NCI-H1105 (cell line): ENCODE data around the gene SIL1.
"Not testable (repeated sequence)": the region's sequence is repeated elsewhere in the genome, so short reads cannot be mapped to it uniquely, and the experiment has no call there.

Source experiments
- DNase-seq: peaks from one replicate; lab custom pipeline; 2025; lab: John Stamatoyannopoulos, UW

The SIL1 gene

DNA sequence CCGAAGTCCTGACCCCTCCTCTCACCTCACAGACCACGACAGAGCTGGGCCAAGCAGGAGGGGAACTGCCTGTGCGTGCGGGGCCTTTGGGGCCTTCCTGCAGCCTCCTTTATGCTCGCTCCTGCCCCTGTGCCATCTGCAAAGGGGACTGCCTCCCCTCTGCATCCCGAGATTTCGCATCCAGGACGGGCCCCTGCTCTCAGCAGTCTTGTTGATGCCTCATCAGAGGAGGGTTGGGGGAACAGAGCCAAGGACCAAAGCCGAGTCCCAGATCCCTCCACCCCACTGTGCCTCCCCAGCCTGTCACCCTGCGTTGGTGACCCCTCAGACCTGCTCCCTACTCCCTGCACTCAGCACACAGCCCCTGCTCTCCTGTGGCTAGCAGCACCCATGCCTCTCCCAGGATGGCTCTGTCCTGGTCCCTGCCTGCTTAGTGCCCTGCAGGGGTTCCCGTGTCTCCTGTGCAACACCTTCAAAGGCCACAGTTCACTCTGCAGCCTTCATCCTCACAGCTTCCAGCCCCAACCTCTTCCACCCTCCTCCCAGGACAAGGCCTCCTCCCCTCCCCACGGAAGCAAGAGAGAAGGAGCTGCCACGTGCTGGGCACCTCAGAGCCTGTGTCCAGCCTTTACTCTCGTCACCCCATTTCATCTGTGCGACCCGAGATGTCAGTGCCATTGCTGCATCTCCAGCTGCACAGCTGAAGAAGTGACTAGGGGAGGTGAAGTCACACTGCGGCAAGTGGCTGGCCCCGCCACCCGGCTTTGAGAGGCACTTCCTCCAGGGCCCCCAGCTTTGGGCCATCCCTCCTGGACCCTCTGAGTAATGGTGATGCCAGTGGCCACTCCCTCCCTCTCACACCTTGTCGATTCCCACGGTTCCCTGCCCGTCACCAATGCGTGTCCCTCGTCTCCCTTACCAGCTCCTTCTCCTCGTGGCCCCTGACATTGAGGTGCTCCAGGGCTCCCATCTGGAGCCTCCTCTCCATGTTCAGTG is 260.5 kb downstream of the SIL1 start:
- no peak for DNase-seq

DNA sequence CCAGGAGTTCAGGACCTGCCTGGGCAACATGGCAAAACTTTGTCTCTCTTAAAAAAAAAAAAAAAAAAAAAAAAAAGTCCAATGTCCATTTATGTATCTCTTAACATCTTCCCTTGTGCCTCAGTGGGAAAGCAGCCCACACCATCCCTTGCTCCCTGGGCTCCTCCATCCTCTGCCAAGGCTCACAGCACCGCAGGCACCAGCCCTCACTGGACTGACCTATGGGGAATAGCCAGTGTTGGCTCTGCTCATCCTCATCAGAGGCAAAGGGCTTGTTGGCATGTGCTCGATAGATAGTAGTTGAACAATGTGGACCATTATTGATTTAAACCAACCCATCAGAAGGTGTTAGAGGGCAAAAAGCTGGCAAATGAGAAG is 261.2 kb downstream of the SIL1 start:
- no peak for DNase-seq

DNA sequence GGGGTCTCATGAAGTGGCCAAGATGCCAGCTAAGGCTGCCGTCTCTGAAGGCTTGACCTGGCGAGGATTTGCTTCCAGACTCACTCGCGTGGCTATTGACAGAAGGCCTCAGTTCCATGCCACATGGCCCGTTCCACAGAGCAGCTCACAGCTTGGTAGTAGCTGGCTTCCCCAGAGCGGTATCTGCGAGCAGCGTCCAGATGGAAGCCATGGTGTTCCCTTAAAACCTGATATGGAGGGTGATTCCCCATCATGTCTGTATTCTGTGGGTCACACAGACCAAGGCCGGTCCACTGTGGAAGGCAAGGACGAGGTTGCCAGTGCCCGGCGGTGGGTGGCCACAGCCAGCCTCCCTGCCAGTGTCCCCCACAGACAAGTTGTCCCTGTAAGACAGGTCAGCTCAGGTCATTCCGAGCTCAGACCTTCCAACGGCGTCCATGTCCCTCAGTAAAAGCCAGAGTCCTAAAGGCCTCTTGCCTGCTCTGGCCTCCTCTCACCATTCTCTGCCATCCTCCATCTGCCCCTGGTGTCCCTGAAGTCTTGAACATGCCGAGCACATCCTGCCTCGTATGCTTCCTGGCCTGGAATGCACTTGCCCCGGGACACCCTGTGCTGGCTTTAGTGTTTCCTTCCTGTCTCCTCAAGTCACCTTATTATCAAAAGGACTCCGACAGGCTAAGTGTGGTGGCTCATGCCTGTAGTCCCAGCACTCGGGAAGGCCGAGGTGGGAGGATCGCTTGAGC is 261.8 kb downstream of the SIL1 start:
- no peak for DNase-seq

DNA sequence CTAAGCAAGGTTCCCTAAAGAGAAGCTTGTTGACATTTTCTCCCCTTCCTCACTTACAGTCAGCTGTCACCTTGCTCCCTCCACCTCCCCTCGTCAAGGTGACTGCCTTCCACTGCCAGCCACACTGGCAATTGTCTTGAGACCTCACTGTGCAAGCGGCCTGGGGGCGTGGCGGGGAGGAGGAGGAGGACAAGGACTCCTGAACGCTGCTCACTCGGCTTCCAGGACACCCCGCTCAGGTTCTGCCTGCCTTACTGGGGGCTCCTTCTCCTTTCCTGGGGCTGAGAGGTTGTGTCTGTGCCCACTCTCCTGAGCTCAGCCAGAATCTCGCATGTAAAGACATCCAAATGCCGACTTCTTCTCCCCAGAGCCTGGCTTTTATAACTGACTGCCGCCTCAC is 262.7 kb downstream of the SIL1 start:
- no peak for DNase-seq

DNA sequence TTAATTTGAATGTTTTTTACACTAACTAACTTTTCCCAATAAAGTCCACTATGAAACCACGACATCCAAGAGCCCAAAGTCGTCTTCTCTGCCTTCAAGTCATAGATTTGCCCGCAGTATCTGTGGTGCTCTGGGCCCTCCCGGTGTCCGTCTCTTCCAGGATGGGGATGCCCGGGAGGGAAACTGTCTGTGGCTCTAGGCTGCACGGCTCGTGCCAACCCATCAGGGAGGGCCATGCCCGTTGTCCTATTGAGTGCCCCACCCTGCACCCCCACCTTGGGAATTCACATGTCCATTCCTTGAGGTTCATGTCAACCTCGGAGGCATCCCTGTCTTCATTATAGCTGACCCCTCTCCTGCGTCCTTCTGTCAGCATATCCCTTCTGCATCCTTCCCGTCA is 263.2 kb downstream of the SIL1 start:
- no peak for DNase-seq

DNA sequence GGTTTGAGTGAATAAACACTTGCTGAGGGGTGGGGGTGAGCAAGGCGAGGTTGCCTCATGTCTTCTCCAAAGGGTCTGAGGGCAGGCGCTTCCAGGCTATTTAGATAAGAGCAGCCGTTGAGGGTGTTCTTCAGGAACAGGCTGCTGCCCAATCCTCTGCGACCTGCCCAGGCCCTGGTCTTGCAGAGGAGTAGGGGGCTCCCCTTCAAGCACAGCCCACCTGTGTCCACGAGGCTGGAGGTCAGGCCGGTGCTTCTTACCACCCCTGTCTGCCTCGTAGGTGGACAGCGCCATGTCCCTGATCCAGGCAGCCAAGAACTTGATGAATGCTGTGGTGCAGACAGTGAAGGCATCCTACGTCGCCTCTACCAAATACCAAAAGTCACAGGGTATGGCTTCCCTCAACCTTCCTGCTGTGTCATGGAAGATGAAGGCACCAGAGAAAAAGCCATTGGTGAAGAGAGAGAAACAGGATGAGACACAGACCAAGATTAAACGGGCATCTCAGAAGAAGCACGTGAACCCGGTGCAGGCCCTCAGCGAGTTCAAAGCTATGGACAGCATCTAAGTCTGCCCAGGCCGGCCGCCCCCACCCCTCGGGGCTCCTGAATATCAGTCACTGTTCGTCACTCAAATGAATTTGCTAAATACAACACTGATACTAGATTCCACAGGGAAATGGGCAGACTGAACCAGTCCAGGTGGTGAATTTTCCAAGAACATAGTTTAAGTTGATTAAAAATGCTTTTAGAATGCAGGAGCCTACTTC is 264.5 kb downstream of the SIL1 start:
- DNase-seq: no peak

DNA sequence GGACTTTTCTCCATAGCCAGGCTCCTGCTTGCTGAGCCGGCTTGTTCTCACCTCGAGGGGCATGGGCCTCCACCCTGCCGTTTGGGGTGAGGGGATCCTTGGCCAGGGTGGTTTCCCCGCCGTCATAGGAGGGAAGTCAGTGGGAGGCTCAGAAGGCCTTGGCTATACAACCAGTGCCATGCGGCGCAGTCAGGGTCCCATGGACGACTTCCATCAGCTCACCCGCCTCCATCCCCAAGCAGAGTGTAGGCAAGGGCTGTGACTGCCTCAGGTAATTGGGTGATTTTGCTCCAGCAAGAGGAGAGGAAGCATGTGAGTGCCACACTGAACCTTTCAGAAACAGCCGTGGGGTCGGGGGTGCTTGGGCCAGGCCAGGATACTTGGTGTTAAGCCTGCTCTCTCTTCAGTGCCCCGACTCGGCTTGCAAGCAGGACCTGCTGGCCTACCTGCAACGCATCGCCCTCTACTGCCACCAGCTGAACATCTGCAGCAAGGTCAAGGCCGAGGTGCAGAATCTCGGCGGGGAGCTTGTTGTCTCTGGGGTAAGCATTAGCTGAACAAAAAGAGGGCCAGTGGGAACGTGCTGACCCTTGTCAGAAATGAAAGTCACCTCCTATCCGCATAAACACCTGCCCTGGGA is 265.9 kb downstream of the SIL1 start:
- no peak for DNase-seq

DNA sequence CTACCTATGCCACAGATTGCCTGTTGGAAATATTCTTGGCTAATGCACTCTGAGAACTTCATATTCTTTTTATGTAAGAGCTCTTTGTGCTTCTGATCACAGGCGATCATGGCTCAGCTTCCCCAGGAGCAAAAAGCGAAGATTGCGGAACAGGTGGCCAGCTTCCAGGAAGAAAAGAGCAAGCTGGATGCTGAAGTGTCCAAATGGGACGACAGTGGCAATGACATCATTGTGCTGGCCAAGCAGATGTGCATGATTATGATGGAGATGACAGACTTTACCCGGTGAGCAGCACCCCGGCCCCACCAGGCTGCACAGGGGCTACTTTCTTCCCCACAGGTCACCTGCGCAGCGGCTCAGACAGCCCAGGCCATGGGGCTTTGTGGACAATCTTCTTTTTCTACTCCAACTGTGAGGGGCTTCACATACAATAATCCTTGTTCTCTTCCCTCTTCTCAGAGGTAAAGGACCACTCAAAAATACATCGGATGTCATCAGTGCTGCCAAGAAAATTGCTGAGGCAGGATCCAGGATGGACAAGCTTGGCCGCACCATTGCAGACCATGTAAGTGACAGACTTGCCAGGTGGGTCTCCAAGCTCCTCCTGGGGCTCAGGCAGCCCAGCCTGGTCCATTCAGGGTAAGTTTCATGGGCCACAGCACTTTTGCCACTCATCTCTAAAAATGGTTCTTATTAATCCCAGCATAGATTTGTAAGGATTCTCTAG is 267.6 kb downstream of the SIL1 start:
- DNase-seq: no peak

DNA sequence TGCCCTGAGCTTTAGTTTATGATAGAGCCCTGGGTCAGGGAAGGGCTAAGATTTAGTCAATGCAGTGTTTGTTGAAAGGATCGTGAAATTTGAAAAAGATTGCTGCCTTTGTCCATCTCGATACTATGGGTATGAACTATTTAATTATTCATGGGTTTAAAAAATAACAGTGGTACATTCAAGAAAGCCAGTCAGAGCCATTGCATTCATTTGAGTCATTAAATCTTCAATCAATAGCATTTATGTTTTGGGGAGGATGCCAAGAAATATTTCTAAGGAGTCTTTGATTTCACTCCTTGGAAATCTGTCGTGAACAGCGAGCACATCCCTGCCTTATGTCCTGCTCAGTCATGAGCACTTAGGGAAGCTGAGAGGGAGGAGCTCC is 268.6 kb downstream of the SIL1 start:
- no peak for DNase-seq

DNA sequence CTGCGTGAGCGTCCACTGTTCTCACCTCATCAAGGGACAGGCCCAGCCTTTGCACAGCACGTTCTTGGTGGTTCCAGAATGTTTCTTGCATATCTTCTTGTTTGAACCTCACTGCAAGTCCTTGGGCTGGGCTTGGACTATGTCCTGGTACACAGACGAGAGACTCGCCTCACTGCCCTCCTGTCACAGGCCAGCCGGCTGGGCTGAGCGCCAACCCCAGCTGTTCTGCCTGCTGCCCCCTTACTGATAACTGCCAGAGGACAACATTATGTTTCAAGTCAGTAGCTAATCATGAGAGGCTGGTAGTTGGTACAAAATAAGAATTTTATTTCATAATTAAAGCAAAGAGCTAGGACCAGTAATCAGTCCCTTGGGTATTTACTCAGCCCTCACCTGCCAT is 270.2 kb downstream of the SIL1 start:
- DNase-seq: no peak

DNA sequence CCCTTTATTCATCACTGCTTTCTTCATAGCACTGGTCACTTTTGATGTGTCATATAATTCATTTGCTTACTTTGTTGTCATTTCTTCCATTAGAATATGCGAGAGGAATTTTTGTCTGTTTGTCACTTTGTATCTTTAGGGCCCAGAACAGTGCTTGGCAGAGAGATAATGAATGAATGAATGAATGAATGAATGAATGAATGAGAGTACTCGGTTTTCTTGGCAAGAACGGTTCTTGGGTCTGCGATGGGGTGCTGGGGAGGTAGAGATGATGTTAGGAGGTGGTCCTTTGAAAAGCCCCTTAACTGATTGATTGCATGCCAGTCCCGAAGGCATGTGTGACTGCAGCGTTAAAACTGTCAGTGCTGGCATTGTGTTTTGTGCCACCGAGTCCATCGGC is 270.6 kb downstream of the SIL1 start:
- DNase-seq: no peak

DNA sequence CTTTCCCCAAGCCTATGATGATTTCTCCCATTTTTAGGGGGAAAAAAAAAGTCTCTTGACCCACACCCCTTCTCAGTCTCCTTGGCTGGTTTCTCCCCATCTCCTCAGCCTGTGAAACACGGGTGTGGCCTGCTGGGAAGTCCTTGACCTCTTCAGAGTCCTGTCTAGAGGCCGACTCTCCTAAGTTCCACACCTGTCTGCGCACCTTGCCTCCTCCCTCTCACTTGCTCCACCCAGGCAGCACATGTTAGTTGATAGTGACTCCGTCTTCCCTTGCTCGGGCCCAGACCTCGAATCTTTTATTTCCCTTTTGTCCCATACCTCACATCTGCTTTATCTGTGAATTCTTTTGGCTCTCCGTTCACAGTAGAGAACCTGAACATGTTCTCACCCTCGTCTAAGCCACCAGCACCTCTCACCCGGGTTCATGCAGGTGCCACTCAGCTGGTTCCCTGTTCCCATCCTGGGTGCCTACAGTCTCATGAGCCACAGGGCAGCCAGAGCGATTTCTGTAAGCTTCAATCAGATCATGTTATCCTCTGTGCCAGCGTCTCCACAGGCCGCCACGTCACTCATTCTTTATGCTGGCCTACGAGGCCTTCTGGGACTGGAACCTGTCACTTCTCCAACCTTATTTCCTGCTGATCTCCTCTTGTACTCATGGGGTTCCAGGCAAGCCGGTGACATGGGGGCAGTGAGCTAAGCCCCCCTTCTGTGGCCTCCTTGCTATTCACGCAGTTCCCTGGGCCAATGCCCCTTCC is 271.3 kb downstream of the SIL1 start:
- DNase-seq: no peak

DNA sequence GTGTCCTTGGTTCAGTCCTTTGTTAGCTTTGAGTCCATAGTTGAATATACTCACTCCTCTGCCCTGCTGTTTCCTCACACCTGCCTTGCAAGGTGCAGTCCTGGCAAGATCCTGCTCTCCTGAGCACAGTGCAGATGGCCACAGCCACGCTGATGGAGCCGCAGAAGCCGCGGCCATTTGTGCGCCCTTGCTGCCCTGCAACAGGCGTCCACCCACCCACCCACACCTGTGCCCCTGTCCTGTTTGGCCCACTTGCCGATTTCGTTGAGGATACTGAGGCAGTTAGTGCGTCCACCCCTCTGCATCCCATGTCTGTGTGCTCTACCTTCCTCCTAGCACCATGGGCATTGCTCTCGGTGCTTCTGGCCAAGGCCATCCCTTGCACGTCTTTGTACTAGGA is 271.9 kb downstream of the SIL1 start:
- DNase-seq: no peak

DNA sequence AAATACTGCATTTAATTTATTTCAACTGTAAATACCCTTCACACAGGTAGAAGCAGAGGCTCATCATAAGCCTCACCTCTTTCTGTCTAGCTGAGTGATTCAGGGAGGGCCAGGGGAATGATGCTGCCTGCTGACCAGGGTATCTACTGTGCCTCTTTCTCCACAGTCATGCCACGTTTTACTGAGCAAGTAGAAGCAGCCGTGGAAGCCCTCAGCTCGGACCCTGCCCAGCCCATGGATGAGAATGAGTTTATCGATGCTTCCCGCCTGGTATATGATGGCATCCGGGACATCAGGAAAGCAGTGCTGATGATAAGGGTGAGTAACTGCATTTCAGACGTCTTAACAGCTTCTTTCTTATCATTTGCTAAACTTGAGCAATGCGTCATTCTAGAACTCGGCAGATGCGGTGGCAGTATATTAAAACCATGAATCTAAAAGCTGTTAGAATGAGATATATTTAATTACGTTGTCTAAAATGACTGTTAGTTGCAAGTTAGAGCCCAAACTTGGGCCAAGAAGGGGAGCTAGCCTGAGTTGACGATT is 273.0 kb downstream of the SIL1 start:
- DNase-seq: no peak

DNA sequence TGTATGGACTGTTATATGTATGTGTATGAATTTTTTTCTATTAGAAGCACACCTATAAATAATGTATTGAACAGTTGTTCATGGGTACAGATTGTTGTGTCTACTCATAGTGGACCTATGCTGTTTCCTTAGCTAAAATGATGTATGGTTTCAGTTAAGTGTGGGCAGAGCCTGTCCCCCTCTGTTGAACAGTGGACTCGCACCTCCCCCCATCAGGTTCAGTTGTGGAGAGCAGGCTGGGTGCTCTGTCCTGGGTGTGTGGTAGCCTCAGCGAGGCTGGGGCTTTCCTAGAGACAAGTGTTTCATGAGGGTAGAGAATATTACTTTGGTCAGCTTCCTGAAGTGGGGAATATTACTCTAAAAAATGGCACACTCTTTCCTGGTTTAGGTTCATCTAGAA is 275.7 kb downstream of the SIL1 start:
- no peak for DNase-seq

DNA sequence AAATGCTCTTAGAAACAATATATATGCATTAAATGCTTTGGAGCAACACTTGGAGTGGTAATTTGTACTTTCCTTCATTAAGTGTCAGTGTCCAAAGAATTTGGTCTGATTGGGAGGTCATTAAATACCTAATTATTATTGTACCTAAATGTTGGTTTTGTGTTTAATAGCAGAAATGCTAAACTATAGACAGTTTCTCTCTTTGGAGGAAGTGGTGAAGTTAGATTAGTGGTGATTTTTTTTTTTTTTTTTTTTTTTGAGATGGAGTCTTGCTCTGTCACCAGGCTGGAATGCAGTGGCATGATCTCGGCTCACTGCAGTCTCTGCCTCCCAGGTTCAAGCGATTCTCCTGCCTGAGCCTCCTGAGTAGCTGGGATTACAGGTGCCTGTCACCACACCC is 276.8 kb downstream of the SIL1 start:
- DNase-seq: not testable (repeated sequence)

DNA sequence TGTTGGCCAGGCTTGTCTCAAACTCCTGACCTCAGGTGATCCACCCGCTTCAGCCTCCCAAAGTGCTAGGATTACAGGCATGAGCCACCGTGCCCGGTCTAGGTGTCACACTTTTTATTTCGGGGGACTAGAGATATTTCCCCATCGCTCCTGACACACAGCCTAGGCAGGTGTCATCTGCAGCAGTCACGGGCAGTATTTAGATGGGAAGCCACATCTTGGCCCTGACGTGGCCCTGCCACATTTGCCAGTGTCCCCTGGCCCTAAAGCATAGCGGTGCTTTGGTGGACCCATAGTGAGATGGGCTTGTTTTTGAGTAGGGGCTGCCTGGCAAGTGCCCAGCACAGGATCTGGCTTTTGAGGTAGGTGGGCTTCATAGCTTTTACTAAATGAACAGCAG is 278.0 kb downstream of the SIL1 start:
- no peak for DNase-seq

DNA sequence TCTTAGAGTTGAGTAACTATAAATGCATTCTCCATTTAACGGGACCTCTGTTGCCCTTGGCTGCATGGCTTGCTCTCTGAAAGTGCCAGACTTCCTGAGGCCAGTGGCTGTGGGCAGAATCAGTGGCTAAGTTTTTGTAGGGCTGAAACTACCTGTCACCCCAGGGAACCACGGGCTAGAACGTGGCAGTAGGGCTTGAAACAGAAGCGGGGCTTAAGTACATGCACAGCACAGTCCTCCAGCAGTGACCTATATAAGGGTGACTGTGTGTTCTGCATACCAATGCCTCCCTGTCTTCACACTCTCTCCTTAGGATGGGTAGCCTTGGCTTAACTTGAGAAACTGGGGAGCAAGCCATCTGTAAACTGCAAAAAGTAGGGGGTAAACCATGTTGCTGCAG is 279.5 kb downstream of the SIL1 start:
- DNase-seq: no peak

DNA sequence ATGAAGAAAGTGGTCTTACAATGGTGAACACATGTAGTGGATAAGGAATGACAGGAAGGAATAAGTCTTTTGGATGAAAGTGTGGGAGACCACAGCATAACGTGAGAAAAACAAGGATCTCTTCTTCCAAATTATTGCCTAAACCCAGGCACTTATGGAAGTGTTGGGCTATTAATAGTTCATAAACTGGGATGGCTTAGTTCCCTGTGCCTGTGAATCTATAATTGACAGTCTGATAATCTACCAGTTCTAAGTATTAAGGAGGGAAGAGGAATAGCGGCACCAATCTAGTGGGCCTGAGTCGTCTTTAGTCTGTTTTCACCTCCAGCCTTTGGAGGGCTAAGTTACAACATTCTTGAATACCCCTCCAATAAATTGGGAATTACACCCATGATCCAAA is 283.8 kb downstream of the SIL1 start:
- no peak for DNase-seq

DNA sequence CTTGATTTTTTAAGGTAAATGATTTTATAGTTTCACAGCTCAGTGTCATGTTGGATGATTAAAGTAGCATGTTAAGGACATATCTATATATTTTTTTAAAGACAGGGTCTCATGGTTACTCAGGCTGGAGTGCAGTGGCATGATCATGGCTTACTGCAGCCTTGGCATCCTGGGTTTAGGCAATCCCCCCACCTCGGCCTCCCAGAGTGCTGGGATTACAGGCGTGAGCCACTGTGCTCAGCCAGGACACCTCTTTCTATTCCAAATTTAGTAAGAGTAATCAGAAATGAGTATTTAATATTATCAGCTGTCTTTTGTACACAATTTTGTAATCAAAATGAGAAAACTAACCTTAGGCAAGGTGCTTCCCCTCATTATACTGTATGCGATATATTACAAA is 284.4 kb downstream of the SIL1 start:
- DNase-seq: no peak
